22Rv1 (cell line): ENCODE results near the gene SCAMP4.
"Not testable (repeated sequence)": the region's sequence is repeated elsewhere in the genome, so short reads cannot be mapped to it uniquely, and the experiment has no call there.

Experiments used
- H3K27ac ChIP-seq: fragments of 450-650 bp; 2 replicates; pipeline ENCODE4 v1.5.1; 2017
- CTCF ChIP-seq: fragments of 450-650 bp; IDR thresholded peaks from 2 replicates; pipeline ENCODE4 v1.5.1; 2017; ENCODE audit warnings: mild to moderate bottlenecking
- ZFX ChIP-seq: fragments of 450-650 bp; IDR thresholded peaks from 2 replicates; pipeline ENCODE4 v1.6.1; 2017; ENCODE audit warnings: antibody characterized with exemption, borderline replicate concordance

The SCAMP4 gene

GRCh38 chr19:1875646-1876495 lies 29.3 kb upstream of the SCAMP4 start:
- TF ChIP-seq ZFX: no peak
- peak; percentile 24; the same call in 1 of the 2 replicates for TF ChIP-seq CTCF
- peak overlapping the region; percentile 92 for H3K27ac ChIP-seq

GRCh38 chr19:1876496-1877279 lies 28.5 kb upstream of the SCAMP4 start:
- H3K27ac ChIP-seq: peak overlapping the region; percentile 92

- H3K27ac ChIP-seq: not testable (repeated sequence)
Observed at GRCh38 chr19:1877280-1877660, 27.9 kb upstream of the SCAMP4 start.

GRCh38 chr19:1878583-1878982 lies 26.6 kb upstream of the SCAMP4 start:
- not testable (repeated sequence) for H3K27ac ChIP-seq

- not testable (repeated sequence) for H3K27ac ChIP-seq
Observed at GRCh38 chr19:1879982-1880381, 25.2 kb upstream of the SCAMP4 start.

GRCh38 chr19:1880611-1881392 lies 24.4 kb upstream of the SCAMP4 start:
- no peak overlapping the region for H3K27ac ChIP-seq
- TF ChIP-seq ZFX: no peak
- no peak for TF ChIP-seq CTCF

- H3K27ac ChIP-seq: not testable (repeated sequence)
Observed at GRCh38 chr19:1881393-1882088, 23.7 kb upstream of the SCAMP4 start.

- H3K27ac ChIP-seq: no peak overlapping the region
- TF ChIP-seq CTCF (no peak), ZFX (no peak)
Observed at GRCh38 chr19:1882089-1882785, 23.0 kb upstream of the SCAMP4 start.

- TF ChIP-seq CTCF (no peak), ZFX (no peak)
- H3K27ac ChIP-seq: no peak overlapping the region
Observed at GRCh38 chr19:1882786-1883692, 22.2 kb upstream of the SCAMP4 start.
